Skin epidermis (tissue), 12 donors: ENCODE data around the gene DSTN.

Experiments used
- H3K27ac ChIP-seq, 21 experiments: fragments of 200-600 bp; sonication (generic) in 11 of 21; one replicate each; pipeline ENCODE4 v1.5.0; 2020; ENCODE audit warnings: mild to moderate bottlenecking in 3 of 21, inconsistent platforms in 2 of 21, moderate library complexity in 2 of 21
- H3K4me3 ChIP-seq, 7 experiments: fragments of 200-600 bp; sonication (generic) in 2 of 7; one replicate each; pipeline ENCODE4 v1.5.0; 2020; ENCODE audit warnings: inconsistent platforms in 2 of 7, mild to moderate bottlenecking in 2 of 7, moderate library complexity in 1 of 7

The DSTN gene

DNA sequence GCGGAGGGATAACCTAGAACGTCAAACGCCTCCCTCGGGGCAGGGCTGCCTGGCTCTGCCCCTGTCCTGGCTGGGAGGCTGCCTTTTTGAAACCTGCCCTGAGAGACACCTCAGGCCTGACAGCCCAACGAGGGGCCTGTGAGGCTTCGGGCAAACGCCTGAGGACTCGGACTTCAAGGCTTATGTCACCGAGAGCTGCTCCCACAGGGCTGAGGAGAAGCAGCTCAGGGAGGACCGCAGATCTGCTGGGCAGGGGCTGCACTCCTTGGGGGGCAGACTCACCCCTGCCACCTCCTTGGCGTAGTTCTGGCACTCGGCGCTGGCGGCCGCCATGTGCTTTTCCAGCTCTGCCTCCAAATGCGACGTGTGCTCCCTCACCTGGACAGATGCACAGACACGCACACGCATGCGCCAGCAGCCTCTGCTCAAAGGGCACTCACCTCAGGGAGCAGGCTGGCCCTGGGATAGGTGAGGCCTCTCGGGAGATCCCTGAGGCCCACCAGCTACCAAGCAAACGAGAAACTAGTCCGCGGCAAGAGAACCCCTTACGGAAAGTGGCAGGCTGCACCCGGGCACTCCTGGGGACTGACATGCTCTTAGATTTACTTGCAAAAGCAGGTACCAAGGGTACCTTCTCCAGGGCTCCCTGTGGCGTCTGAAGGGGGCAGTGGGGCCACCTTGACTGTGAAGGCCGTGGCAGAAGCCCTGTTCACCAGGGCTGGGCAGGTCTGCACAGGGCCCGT, 49.6 kb downstream of the DSTN start:
- Histone ChIP-seq H3K4me3 (no peak overlapping the region), H3K27ac (no peak overlapping the region)

DNA sequence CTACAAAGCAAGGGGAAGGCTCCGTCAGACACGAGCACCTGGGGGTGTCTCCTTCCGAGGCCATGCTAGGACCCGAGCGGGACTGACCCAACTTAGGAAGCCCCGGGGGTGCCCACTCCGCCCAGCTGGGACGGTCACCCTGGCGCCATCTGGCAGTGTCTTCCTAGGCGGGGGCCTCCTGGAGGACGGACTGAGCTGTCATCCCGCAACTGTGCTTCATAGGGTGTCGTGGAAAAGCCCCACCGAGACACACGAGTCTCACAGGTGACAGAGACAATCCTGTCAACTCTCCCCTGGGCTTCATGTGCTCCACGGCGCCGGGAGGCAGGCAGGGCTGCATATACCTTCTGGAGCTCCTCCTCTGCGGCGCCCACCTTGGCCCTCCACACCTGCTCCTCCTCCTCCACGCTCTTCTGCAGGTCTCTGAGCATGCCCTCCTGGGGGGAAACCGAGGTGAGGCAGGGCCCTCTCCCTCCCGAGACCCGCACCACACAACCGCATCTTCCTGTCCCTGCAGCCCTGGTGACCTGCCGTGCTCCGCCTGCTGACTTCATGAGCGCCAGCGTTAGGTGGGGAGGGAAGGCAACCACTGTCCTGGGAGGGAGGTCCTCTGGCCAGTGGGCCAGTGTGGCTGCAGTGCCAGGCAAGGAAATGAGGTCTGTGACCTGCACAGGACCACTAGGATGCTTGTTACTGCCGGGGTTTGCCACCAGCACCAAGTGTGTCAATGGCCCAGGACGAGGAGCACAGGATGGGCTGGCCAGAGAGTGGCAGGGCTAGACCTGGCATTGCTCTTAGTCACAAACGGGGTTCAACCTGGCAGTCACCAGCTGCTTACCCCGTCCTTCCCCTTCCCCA, 50.7 kb downstream of the DSTN start:
- Histone ChIP-seq H3K4me3 (no peak overlapping the region), H3K27ac (no peak overlapping the region)

DNA sequence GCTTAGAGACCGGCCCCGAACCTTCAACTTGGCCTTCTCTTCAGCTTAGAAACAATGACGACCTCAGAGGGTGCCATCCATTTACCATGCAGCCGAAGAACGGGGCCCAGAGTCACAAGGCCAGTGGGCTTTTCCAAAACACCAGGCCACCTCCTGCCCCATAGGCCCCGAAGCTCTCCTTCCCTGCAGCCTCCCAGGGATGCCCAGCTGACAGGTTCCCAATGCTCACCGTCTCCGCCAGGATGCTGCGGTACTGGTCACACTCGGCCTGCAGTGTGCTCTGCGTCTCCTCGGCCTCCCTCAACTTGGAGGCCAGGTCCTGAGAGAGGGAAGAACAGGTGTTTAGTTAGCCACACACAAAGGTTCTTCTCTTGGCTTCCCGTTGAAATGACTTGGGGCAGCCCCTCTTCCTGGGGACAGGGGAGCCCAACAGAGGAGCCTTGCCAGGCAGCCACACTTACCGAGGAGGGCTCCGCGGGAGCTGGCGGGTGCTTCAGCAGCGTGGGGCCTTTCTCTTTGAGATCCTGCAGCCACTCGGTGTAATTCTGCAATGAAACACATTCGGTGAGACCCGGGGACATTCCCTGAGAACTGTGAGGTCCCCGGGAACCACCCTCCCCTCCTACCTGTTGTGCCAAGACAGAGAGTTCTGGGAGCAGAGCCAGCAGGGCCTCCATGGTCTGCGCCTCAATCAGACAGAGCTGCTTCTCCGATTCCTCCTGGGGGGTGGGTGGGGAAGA, 51.5 kb downstream of the DSTN start:
- H3K27ac ChIP-seq = no peak overlapping the region

DNA sequence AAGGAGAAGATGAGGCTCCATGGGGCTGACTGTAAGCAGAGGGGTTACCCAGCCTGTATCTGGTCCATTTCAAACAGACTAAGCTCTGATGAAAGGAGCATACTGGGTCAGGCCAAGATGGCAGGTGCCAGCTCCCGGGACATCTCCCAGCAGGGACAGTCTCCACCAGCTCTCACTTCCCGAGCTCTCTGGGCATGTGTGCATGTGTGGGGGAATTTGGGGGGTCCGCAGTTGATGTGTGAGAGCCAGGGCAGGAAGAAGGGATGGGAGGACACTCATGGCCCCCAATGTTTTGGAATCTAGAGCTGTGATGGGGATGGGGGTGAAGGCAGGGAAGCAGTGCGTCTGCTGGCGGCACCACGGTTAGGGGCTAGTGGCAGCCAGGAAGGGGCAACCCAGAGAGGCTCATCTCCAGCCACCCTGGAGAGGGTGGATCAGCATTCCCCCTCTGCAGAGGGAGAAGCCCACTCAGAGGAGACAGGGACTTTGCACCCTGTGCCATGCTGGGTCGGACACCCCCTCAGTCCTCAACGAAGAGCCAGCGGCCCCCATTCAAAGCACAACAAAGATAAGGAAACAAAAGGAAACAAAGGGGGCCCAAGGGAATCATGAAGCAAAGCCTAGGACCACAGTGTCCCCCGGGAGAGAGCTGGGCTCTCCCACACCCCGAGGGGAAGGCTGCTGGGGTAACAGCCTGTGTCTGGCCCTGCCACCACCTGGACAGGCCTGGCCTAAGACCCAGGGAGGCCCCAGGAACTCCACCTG, 52.4 kb downstream of the DSTN start:
- Histone ChIP-seq H3K27ac (no peak overlapping the region), H3K4me3 (no peak overlapping the region)

More for the DNA sequence above, 51.5 kb downstream of the DSTN start:
- H3K4me3 ChIP-seq = no peak overlapping the region

DNA sequence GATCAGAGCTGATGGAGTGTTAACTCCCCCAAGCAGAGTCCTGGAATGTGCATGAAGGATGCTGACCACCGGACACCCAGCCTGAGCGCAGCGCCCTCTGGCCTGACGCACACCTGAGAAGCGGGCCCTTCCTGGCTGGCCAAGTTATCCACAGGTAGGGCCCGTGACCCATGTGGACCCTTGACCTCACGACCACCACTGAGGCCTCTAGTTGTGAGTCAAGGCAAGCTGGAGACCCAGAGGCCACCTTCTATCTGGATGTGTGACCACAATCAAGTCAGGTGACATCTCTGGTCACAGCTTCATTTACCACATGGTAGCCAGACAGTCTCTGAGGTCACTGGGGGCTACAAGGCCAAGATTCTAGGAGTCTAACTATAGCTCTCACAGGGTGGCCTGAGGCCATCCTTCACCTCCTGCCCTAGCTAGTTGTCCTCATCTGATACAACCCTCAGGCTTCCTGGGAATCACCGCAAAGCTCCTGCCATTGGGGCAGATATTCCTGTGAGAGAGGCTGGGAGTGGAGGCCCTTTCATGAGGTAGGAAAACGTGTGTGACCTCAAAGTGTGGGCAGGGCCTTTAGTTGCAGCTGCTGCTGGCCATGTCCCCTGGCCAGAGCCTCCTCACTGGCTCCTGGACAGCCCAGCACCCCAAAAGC, 53.1 kb downstream of the DSTN start:
- H3K27ac ChIP-seq = no peak overlapping the region
- H3K4me3 ChIP-seq = no peak overlapping the region

DNA sequence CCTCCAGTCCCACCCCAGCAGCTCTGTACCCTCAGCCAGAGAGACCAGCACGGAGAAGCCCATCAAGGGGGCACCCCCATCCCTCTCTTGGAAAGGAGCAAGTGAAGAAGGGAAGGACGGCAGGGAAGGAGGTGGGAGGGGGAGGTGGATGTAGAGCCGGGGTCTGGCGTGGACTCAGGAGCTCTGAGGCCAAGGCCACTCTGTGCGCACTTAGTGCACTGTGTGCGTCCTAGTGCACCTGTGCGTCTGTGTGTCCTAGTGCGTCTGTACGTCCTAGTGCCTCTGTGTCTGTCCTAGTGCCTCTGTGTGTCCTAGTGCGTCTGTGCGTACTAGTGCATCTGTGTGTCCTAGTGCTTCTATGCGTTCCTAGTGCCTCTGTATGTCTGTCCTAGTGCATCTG, 54.2 kb downstream of the DSTN start:
- H3K27ac ChIP-seq = no peak overlapping the region
- no peak overlapping the region for H3K4me3 ChIP-seq

DNA sequence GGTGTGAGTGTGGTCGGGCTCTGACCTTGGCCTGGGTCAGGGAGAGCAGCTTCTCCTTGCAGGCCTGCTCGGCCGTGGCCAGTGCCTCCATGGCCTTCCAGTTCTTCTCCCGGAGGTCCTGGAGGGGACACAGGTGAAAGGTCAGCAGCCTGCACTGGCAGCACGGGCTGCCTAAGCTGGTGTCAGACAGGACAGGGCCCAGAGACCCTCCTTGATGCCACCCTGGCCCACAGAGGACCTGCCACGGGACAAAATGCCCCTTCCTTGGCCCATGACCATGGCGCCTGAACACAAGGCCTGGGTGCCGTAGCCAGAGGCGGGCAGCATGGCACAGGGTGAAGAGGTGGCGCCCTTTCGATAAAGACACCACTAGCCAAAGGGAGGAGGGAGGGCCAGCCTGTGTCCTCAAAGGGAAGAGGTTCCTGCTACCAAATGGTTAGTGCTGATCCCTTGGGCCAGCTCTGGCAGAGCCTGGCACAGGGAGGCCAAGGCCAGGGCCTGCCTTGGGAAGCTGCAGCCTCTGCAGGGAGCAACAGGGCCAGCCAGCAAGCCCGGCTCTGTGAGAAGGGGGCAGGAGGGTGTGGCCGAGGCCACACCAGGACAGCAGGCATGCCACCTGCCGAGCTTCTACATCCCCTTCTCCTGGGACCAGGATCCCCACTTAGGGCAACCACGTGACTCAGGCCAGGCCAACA, 54.8 kb downstream of the DSTN start:
- Histone ChIP-seq H3K27ac (no peak overlapping the region), H3K4me3 (no peak overlapping the region)

DNA sequence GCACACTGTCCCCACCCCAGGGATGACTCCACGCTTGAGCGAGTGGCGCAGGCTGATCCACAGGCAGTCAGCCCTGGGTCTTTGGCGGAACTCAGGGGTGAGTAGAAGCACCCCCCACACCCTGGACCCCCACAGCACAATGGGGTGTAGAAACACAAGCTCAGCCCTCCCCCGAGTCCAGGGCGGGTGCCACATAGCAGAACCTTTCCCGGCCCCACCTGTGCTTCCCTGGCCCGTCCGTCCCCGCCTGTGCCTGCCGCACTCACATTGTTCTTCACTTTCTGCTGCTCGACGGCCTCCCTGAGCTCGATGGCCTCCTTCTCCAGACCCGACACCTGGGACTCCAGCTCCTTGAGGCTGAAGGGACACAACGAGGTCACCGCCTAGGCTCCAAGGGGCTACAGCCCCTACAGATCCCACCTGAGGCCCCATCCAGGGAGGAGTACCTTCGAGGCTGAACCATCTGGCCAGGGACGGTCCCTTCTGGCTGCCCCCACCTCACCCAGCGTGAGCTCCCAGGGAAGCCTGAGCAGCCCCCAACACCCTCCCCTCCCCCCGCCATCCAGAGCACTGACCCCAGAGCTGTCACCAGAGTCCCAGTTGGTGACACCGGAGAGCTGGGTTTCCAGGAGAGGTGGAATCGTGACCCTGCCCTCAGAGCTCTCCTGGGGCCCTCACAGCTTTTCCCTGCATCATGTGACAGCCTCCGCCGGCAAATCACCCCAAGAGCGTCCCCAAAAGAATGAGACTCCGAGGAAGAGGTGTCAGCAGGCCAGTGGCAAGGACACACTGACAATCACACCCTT, 55.6 kb downstream of the DSTN start:
- H3K27ac ChIP-seq = peak overlapping the region in 1 of 21 experiments; percentile 15
- no peak overlapping the region for H3K4me3 ChIP-seq

DNA sequence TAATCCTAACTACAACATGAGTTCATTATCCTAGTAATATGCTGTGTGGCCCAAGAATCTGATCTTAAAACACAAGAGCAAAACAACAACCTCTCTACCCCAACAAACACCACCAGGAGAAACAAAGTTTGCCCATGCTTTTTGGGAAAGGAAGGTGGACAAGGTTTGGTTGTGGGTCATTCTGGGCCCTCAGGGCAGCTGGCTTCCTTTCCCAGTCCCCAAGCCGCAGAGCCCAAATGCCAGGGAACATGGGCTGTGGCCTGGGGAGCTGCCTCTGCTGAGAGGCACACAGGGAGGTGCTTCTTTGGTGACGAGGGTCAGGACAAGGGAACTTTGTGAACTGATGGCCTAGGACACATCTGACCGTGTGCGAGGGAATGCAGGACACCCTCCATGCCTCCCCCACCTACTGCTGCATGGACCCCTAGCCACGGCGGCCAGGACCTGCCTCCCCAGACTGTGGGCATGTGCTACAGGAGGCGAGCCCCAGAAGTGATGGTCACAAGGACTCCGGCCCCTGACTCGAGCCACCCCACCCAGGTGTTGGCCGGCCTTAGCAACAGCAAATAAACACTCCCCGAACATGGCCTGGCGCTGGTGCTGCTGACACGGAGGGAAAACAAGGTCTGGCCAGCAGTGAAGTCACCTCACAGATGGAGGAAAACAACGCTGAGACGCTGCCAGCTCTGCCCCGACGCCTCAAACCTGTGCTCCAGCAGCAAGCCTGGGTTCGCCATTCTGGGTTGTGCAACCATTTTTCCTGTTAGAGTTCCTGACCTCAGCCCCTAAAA, 56.5 kb downstream of the DSTN start:
- H3K27ac ChIP-seq = peak overlapping the region in 2 of 21 experiments; percentile 15 to 31

DNA sequence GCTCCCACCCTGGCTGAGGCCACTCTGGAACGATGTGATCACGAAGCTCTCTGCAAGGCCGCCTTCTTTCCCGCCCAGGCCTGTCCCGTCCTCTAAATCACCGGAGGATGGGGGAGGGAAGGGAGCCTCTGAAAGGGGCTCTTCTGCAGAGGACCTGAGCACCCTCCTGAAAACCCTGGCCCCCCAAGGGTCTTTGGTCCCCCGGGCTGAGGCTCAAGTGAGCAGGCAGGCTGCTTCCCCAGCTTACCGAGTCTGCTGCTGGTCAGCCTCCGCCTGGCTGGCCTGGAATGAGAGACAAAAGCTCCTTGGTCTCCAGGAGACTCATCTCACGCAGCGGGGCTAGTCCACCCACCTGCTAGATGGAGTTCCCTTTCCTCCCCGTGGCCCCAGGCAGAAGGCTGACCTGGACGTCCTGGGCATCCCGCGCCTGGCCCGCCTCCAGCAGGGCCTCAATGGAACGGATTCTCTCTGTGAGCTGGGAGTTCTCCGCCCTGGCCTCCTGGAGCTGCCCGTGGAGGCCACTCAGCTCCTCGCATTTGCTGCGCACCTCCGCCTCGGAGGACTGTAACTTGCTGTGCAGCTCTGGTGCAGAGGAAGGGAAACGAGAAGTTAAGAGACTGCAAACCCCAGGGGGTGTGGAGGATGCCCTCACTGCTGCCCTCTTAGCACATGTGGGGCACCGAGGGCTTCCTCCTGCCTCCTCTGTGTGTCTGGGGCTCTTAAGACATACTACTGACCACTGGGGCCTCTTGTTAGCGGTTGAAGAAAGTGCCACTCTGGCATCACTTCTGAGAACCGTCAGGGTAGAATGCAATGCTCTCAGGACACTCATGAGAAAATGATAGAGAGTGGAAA, 57.5 kb downstream of the DSTN start:
- Histone ChIP-seq H3K4me3 (no peak overlapping the region), H3K27ac (peak overlapping the region in 1 of 21 experiments; percentile 28)

More for the DNA sequence above, 56.5 kb downstream of the DSTN start:
- H3K4me3 ChIP-seq = no peak overlapping the region

DNA sequence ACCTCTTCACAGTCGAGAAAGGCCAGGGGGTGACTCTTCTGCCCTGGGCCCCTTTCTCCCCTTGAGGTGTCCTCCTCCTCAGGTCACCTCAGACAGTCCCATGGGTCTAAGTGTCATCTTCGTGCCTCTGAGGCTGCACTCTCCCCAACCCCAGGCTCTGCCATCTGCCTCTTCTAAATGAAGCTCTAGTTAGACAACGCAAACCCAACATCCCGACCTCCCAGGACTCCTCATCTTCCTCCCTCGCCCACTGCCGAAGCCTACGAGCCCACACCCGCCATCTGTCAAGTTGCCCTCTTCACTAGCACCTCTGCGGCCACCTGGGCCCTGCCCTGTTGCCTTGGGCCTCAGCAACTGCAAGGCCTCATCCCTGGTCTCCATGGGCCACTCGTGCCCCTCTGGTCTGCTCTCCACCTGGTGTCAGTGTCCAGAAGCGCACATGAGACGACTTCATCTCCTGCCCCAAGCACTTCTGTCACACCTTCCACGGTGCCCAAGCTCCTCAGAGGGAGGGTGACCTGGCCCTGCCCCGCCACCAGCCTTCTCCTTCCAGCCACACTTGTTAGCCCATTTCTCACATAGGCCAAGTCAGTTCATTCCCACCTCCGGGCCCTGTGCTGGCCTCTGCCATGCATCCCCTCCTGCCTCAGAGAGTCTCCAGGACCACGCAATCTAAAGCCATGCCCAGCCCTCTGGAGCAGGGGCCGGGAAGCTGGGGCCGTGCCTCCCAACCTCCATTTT, 58.4 kb downstream of the DSTN start:
- Histone ChIP-seq H3K27ac (peak overlapping the region in 1 of 21 experiments; percentile 28), H3K4me3 (no peak overlapping the region)

DNA sequence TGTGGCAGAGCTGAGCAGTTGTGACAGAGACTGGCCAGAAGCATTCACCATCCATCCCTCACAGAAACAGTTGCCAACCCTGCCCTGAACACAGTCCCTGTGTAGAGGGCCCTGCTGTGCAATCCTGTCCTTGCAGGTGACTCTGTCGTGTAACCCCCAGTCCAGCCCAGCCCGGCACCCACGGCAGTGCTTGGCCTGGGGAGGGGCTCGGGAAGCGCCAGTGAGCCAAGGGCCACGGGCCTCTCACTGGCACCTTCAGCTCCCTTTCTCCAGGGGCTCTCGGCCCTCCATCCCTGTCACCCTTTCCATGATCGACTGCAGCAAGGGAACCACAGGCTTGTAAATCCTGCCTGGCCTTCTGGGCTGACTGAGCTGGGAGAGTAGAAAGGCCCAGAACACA, 59.1 kb downstream of the DSTN start:
- Histone ChIP-seq H3K4me3 (no peak overlapping the region), H3K27ac (no peak overlapping the region)

DNA sequence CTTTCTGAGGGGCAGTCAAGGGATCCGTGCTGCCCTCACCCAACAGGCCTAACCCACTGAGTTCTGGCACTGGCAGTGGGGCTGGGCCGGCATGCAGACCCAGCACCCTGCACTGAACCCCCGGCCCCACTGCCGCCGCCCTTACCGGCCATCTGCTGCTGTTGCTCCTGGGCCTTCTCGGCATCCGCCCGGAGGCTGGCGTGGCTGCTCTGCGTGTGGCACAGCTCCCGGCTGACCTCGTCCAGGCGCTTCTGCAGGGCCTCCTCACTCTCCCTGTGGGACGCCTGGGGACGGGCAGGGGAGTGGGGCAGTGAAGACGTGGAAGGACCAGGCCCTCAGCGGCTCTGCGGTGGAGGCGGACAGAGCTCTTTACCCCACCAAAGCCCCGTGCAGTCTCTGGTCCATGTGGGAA, 59.8 kb downstream of the DSTN start:
- H3K27ac ChIP-seq = no peak overlapping the region
- H3K4me3 ChIP-seq = no peak overlapping the region

DNA sequence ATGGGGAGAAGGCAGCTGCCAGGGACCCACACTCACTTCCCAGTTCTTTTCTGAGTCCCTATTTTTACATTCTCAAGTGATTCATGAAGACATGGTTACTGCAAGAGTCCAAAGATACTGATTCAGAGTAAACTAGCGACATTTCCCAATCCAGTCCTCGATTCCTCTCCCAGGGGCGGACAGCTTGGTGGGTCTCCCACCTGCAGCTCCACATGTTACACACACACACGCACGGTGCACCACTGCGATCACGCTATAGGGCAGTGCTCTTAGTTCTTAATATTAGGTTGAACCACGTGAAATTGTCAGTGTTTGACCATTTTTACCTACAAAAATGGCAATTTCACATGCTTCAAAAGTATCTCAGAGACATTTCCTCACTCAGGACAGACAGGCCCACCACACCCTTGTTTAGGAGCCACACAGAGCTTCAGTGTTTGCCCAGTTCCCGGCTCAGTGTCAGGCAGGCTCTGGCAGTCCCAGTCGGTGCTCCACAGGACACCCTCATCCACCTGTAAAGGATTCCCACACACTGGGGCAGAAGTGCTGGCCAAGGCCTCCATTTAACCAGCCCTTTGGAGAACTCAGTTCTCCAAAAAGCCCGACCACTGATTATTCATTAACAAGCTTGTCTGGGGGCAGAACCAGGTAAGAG, 60.4 kb downstream of the DSTN start:
- Histone ChIP-seq H3K27ac (no peak overlapping the region), H3K4me3 (no peak overlapping the region)

DNA sequence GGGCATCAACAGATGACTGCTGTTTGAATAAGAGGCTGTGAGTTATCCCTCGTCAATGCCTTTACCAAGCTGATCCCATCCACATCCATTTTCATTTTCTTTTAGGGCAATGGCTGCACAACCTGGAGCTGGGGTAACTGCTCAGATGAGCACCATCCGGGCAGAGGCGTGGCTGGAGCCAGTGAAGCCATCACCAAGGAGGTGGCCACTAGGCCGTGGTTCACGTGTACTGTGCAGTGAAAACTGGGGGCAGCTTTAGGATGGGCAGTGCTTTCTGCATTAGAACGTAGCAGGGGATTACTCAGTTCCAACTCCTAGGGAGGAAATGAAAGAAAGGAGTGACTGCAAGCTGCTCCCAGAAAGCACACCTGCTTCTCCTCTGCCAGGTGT, 60.9 kb downstream of the DSTN start:
- no peak overlapping the region for H3K4me3 ChIP-seq
- no peak overlapping the region for H3K27ac ChIP-seq
